ENCODE data around the gene ADAT1. TPM values are rescaled to one million over a fixed set of nuclear protein-coding genes. Genes with fewer than 3 reads are reported as not detected.

ADAT1 gene
- total RNA-seq, 2 donors from 2014 or later = 41.2 to 46.3 TPM

DNA sequence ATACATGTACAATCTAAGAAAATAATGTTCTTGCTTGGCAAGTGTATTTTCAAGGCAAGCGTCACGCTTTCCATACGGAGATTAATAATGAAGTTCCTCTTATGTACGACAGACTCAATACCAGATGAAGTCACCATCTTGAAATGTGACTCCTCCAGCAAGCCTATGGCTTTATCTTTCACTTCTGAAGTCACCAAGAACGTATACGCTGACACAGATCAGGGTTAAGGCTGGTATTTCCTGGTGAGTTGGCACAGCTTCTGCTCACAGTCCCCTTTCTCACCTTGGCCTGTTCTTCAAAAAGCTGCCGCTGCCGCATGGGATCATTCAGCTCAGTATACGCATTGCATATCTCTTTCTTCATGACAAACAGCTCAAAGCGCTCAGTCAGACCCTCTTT is 6.1 kb upstream of the ADAT1 start:
- Histone ChIP-seq H3K27ac (no peak overlapping the region), H3K9me3 (no peaks in the 10 kb centered on the region), H3K36me3 (peaks cover 70% of the 10 kb centered on the region), H3K4me1 (ENCODE audit: control insufficient read depth in 1 of 2, low read depth in 2 of 2) (no peaks in the 10 kb centered on the region), H3K4me3 (no peak overlapping the region), H3K27me3 (replicated peaks; ENCODE audit: insufficient read depth) (no peaks in the 10 kb centered on the region)
- DNase-seq (ENCODE audit: low spot score) = no peak
- TF ChIP-seq, protein P1, sequence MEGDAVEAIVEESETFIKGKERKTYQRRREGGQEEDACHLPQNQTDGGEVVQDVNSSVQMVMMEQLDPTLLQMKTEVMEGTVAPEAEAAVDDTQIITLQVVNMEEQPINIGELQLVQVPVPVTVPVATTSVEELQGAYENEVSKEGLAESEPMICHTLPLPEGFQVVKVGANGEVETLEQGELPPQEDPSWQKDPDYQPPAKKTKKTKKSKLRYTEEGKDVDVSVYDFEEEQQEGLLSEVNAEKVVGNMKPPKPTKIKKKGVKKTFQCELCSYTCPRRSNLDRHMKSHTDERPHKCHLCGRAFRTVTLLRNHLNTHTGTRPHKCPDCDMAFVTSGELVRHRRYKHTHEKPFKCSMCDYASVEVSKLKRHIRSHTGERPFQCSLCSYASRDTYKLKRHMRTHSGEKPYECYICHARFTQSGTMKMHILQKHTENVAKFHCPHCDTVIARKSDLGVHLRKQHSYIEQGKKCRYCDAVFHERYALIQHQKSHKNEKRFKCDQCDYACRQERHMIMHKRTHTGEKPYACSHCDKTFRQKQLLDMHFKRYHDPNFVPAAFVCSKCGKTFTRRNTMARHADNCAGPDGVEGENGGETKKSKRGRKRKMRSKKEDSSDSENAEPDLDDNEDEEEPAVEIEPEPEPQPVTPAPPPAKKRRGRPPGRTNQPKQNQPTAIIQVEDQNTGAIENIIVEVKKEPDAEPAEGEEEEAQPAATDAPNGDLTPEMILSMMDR (IDR thresholded peaks at IDR 0.05) = no peak
- ATAC-seq (ENCODE audit: insufficient number of reproducible peaks, low FRiP score, low read depth) = no peak

DNA sequence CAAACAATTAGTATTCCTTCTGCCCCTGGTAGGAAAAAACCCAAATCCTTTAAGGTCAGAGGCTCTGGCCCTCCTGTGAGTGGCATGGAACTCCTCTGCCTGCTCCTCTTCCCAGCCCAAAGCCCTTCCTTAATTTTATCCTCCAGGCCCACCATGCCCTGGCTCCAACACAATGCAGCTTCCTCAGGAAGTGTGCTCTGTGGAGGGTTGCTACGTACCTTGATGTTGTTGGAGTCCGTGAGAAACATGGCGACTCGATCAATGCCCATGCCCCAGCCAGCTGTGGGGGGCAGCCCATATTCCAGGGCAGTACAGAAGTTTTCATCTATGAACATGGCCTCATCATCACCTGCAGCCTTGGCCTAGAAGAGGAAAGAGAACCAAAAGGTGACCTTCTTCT is 5.3 kb upstream of the ADAT1 start:
- TF ChIP-seq, protein P1 (IDR thresholded peaks at IDR 0.05) = no peak
- Histone ChIP-seq H3K27ac (no peak overlapping the region), H3K4me3 (no peak overlapping the region), H3K27me3 (replicated peaks; ENCODE audit: insufficient read depth) (no peaks in the 10 kb centered on the region), H3K36me3 (peaks cover 63% of the 10 kb centered on the region), H3K9me3 (no peaks in the 10 kb centered on the region), H3K4me1 (ENCODE audit: control insufficient read depth in 1 of 2, low read depth in 2 of 2) (no peaks in the 10 kb centered on the region)
- no peak for ATAC-seq (ENCODE audit: insufficient number of reproducible peaks, low FRiP score, low read depth)
- DNase-seq (ENCODE audit: low spot score) = no peak

DNA sequence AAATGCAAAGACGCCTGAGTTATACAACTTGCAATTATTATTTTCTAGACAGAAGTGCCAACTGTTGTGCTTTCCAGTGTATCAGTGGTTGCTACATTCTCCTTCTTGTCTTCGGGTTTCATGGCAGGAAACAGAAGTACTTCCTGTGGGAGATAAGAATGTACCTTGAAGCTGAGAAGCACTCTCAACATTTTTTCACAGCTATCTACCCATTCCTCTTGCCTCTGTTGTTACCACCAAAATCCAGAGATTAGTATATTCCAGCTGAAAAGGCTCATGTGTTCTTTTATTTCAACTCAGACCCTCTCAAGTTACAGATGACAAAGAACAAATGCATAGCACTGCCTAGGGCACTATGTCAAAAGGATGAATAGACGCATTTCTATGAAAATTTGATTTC is 4.8 kb upstream of the ADAT1 start:
- ATAC-seq (ENCODE audit: insufficient number of reproducible peaks, low FRiP score, low read depth) = no peak
- peaks cover 59% of the 10 kb centered on the region for H3K36me3 ChIP-seq

DNA sequence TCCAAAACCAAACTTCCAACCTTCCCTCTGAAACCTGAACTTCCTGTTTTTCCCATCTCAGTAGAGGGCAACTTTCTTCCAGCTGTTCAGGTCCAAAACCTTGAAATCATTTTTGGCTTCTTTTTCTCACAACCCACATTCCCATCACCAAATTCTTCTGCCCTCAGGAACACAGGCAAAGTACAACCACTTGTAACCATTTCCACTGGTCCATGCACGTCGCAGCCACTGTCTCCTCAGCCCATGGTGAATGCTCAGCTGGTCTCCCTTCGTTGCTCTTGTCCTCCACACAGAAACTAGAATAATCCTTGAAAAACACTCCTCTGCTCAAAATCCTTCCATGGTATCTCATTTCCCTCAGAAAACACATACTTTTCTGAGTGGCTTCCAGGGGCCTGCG is 3.7 kb upstream of the ADAT1 start:
- Histone ChIP-seq H3K4me1 (ENCODE audit: control insufficient read depth in 1 of 2, low read depth in 2 of 2) (peaks cover 5 to 9% of the 10 kb centered on the region in 2 donors), H3K27me3 (replicated peaks; ENCODE audit: insufficient read depth) (no peaks in the 10 kb centered on the region), H3K4me3 (no peak overlapping the region), H3K27ac (no peak overlapping the region), H3K9me3 (no peaks in the 10 kb centered on the region), H3K36me3 (peaks cover 48% of the 10 kb centered on the region)
- TF ChIP-seq, protein P1 (IDR thresholded peaks at IDR 0.05) = no peak
- ATAC-seq (ENCODE audit: insufficient number of reproducible peaks, low FRiP score, low read depth) = no peak
- no peak for DNase-seq (ENCODE audit: low spot score)

More for the DNA sequence above, 4.8 kb upstream of the ADAT1 start:
- no peaks in the 10 kb centered on the region for H3K4me1 ChIP-seq (ENCODE audit: control insufficient read depth in 1 of 2, low read depth in 2 of 2)
- H3K9me3 ChIP-seq = no peaks in the 10 kb centered on the region
- H3K27ac ChIP-seq = no peak overlapping the region
- H3K27me3 ChIP-seq (replicated peaks; ENCODE audit: insufficient read depth) = no peaks in the 10 kb centered on the region
- TF ChIP-seq, protein P1 (IDR thresholded peaks at IDR 0.05) = no peak
- no peak for DNase-seq (ENCODE audit: low spot score)
- H3K4me3 ChIP-seq = no peak overlapping the region

DNA sequence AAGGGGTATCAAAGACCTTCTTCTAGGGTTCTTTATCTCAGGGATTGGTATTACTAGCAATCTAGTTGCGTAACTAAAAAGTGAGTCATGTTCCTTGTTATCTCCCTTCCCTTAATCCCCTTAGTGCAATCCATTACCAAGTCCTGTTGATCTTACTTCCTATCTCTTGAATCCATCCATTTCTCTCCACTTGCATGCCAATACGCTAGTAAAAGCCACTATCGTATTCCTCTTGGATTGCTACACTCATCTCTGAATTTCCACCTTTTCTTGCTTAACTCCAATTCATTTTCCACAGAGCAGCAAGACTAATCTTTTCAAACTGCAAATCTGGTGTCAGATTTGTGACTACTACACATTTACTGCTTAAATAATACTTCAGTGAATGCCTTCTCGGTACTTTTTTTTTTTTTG is 1.8 kb upstream of the ADAT1 start:
- DNase-seq (ENCODE audit: low spot score) = no peak
- peaks cover 31% of the 10 kb centered on the region for H3K36me3 ChIP-seq
- H3K4me1 ChIP-seq (ENCODE audit: control insufficient read depth in 1 of 2, low read depth in 2 of 2) = peaks cover 13 to 25% of the 10 kb centered on the region in 2 donors
- TF ChIP-seq, protein P1 (IDR thresholded peaks at IDR 0.05) = no peak
- H3K9me3 ChIP-seq = no peaks in the 10 kb centered on the region
- no peak overlapping the region for H3K4me3 ChIP-seq
- no peaks in the 10 kb centered on the region for H3K27me3 ChIP-seq (replicated peaks; ENCODE audit: insufficient read depth)
- no peak for ATAC-seq (ENCODE audit: insufficient number of reproducible peaks, low FRiP score, low read depth)
- no peak overlapping the region for H3K27ac ChIP-seq
